ENCODE results near the gene WWOX. TPM values are rescaled to one million over a fixed set of nuclear protein-coding genes. Genes with fewer than 3 reads are reported as not detected.
"Not testable (repeated sequence)": the region's sequence is repeated elsewhere in the genome, so short reads cannot be mapped to it uniquely, and the experiment has no call there.

The WWOX gene
- total RNA-seq, 1 donor from 2014 or later: 106 TPM

GRCh38 chr16:79257953-79258490 lies 1158.6 kb downstream of the WWOX start:
- Histone ChIP-seq H3K27me3 (no peaks in the 10 kb centered on the region), H3K4me1 (no peaks in the 10 kb centered on the region), H3K9me3 (no peaks in the 10 kb centered on the region), H3K4me3 (no peak overlapping the region), H3K27ac (no peak overlapping the region), H3K36me3 (no peaks in the 10 kb centered on the region)
- no peak for DNase-seq (ENCODE audit: low spot score in 2 of 2)
- TF ChIP-seq CTCF (IDR thresholded peaks at IDR 0.05): no peak
- intact Hi-C loops (cut with DNase I): no loop called here

DNA sequence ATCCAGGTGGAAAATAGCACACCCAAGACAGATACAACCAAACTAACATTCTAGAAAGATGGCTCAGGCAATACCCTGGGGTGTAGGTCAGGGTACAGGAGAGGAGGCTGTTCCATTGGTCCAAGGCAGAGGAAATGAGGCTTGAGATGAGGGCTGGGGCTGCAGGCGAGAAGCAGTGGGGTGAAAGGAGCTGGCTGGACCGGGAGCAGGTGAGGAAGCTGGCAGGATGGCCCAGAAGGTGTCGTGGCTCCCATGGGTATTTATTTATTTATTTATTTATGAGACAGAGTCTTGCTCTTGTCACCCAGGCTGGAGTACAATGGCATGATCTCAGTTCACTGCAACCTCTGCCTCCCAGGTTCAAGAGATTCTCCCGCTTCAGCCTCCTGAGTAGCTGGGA lies 1161.4 kb downstream of the WWOX start:
- H3K27me3 ChIP-seq; H3K36me3 ChIP-seq; H3K9me3 ChIP-seq; H3K27ac ChIP-seq; H3K4me3 ChIP-seq; DNase-seq (ENCODE audit: low spot score in 2 of 2); intact Hi-C loops (cut with DNase I); H3K4me1 ChIP-seq: not testable (repeated sequence)

GRCh38 chr16:79261481-79261940 lies 1162.1 kb downstream of the WWOX start:
- no peaks in the 10 kb centered on the region for H3K9me3 ChIP-seq
- no peak for TF ChIP-seq CTCF (IDR thresholded peaks at IDR 0.05)
- H3K4me1 ChIP-seq: no peaks in the 10 kb centered on the region
- DNase-seq (ENCODE audit: low spot score in 2 of 2): no peak
- no peaks in the 10 kb centered on the region for H3K27me3 ChIP-seq
- intact Hi-C loops (cut with DNase I): no loop called here
- no peak overlapping the region for H3K27ac ChIP-seq
- H3K4me3 ChIP-seq: no peak overlapping the region
- H3K36me3 ChIP-seq: no peaks in the 10 kb centered on the region

- H3K27me3 ChIP-seq: no peaks in the 10 kb centered on the region
- no peaks in the 10 kb centered on the region for H3K36me3 ChIP-seq
- no peak overlapping the region for H3K27ac ChIP-seq
- no peaks in the 10 kb centered on the region for H3K4me1 ChIP-seq
- intact Hi-C loops (cut with DNase I): no loop called here
- TF ChIP-seq CTCF (IDR thresholded peaks at IDR 0.05): no peak
- no peak for DNase-seq (ENCODE audit: low spot score in 2 of 2)
- no peaks in the 10 kb centered on the region for H3K9me3 ChIP-seq
- H3K4me3 ChIP-seq: no peak overlapping the region
Observed at GRCh38 chr16:79261944-79262552, 1162.6 kb downstream of the WWOX start.

Other genes with a start within 250 kb of the WWOX start
- not detected for gene CLEC3A, start 77.1 kb upstream of the WWOX start, total RNA-seq